HG03095 (cell line): ENCODE results near the gene NDUFB10.

Source experiments
- ATAC-seq: cut with Tn5 transposase; IDR thresholded peaks from one replicate; pipeline ENCODE4 v1.9.1; 2021; ENCODE audit warnings: moderate library complexity; ENCODE audit not compliant: unreplicated experiment

The NDUFB10 gene

DNA sequence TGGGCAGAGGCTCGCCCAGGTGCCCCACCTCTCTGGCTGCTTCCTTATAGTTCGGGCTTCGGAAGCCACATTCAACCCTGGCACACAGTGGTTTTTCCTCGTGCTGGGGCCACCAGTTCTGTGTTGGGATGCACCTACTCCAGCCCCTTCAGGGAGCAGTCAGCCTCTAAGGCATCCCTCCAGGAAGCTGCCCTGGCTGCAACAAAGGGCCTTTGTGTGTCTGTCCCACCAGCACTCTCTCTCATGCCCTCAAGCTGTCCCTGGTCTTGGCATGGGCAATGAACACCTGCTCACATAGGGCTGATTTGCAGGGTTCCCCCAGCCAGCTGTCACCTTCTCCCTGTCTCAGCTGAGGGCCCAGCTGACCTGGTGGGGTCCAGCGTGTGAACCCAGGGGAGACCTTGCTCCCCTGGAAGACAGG is 22.7 kb downstream of the NDUFB10 start:
- ATAC-seq: no peak

DNA sequence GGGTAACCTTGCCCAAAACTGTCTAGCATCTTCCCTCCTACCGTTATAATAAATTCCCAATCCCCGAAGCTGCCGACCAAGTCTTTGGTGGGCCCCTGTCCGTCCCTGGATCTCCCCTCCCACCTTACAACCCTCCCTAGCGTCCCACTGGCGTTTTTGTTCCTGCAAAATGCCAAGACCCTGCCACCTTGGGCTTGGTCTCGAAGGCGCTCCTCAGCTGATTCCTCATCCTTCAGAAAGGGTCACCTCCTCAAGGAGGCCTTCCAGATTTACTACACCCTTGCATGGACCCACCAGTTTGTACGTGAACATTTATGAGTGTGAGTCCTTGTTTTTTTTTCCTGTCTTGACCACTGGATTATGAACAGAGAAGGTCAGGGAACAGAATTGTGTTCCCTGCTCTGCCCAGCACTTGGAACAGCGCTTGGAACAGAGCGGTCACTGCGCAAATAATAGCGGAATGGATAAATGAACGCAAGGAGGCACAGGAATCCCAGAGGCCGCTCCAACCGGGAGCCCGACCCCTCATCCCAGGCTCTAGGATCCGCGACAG is 23.7 kb downstream of the NDUFB10 start:
- no peak for ATAC-seq

DNA sequence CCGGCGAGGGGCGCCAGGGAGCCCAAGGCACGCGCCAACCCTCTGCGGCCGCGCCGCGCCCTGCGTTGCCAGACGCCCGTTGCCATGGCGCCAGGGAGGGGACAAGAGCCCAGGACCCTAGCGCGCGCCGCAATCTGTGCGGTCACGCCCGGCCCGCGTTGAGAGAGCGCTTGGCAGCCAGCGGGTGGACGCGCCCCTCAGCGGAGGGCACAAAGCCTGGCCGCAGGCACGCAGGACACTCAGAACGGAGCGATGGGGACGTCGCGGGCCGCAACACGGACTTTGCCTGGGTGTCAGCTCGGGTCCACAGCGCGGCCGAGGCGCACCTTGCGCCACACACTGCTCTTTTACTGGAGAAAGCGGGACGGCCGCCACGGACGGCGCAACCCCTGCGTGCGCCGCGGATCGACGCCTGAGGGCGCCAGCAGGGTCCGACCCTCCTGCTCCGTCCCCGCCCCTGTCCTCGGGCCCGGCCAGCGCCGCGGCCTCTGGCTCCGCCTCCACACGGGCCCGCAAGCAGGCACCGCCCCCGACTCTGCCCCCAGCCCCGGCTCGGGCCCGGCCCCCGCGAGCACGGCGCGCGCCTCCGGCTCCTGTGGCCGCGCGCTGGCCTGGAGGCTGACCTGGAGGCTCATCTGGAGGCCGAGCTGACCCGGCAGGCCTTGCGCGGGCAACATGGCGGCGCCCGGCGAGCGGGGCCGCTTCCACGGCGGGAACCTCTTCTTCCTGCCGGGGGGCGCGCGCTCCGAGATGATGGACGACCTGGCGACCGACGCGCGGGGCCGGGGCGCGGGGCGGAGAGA is 24.4 kb downstream of the NDUFB10 start, which contains the start of gene GFER:
GFER (plus strand) TSS at position 650 of the 803 bp plus-strand sequence; CDS start at position 676, 26 bp downstream.
- ATAC-seq: peak; percentile 61

DNA sequence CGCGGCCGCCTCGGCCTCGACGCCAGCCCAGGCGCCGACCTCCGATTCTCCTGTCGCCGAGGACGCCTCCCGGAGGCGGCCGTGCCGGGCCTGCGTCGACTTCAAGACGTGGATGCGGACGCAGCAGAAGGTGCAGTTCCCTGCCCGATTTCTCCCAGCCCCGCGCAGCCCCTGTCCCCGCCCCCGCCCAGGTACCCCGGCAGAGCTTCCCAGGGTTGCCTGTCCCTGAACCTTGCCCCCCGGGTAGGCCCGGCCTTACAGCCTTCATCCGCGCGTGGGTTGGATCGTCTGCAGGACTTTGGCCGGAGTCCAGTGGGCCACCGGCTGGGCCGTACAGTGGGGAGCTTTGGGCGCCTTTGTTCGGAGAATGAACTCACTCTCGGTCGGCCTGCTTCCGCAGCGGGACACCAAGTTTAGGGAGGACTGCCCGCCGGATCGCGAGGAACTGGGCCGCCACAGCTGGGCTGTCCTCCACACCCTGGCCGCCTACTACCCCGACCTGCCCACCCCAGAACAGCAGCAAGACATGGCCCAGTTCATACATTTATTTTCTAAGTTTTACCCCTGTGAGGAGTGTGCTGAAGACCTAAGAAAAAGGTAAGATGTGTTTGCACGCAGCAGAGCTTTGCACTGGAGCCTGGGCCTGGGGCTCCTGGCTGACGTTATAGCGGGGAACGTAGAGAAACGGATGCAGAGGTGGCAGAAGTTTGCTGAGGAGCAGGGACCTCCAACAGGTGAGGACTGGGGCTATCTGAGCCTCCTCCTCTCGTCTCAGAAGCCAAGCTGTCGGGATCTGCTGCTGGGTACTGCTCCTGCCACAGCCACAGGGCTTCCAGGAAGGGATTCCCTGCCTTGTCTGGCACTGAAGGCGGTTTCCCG is 25.2 kb downstream of the NDUFB10 start:
- ATAC-seq: no peak

DNA sequence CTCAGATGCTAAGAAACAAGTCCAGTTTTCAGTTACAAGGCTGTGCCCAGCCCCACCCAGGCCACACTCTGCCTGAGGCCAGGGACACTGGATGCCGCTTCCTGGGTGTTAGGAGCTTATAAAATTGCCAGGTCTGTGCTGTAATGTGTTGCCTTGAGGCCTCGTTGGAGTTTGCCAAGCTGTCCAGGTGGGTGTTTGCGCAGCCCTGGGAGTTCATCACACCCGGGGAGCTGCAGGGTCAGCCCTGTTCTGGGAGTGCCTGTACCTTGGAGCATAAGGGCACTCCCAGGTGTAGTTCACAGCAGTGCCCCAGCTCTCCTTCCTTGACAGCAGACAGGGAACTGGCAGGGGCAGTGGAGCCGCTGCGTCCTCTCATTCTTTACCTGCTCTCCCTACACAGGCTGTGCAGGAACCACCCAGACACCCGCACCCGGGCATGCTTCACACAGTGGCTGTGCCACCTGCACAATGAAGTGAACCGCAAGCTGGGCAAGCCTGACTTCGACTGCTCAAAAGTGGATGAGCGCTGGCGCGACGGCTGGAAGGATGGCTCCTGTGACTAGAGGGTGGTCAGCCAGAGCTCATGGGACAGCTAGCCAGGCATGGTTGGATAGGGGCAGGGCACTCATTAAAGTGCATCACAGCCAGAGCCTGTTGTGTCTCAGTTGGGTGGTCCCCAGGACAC is 26.3 kb downstream of the NDUFB10 start:
- no peak for ATAC-seq

DNA sequence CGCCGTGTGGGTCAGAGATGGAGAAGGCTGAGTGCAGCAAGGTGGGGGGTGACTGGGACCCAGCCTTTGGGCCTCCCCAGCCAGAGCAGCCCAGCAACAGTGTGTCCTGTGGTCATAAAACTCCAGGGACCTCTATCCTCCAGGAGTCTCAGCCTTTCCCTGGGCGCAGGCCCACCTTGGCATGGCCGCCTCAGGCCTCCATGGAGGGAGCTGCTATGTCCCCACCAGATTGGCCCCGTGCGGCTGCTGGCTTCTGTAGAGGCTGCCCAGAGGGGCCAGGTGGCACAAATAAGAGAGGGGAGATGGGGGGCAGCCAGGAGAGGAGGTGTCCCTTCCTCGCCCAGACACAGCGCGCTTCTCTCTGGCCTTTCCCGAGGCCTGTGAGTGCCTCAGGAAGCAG is 27.9 kb downstream of the NDUFB10 start:
- no peak for ATAC-seq

DNA sequence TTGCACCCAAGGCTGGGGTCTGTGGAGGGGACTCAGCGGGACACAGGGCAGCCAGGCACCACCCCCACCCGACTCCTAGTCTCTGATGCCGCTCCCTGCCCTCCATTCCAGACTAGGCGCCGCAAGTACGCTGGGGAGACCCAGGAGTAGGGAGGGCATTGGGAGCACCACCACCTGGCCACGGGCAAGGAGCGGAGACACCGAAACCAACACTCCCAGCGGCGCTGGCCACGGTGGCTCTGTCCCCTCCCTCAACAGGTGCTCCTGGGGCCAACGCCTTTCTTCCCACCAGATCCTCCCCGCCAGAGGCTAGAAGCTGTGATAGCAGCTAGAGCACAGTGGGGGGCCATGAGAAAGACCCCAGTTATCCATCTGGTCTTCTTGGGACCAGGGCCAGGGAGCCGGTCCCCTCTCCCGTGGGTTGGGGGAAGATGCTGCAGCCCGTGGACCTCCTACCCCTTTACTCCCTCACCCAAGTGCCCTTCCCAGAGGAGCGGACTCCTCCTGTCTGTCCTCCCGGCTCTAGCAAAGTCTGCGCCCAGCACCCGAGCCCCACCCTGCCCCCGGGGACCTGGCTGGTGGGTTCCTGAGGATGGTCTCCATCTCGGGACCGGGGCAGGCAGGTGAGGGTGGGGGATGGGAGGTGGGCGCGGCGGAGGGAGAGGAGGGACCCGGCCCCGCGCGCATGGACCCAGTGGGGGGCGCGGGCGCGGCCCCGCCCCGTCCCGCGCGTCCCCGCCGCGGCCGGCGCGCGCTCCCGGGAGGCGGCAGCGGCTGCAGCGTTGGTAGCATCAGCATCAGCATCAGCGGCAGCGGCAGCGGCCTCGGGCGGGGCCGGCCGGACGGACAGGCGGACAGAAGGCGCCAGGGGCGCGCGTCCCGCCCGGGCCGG is 30.1 kb downstream of the NDUFB10 start, which contains the start of gene SYNGR3:
SYNGR3 (plus strand) TSS at position 762 of the 892 bp plus-strand sequence. CDS start 133 bp downstream, outside the sequence.
- no peak for ATAC-seq

DNA sequence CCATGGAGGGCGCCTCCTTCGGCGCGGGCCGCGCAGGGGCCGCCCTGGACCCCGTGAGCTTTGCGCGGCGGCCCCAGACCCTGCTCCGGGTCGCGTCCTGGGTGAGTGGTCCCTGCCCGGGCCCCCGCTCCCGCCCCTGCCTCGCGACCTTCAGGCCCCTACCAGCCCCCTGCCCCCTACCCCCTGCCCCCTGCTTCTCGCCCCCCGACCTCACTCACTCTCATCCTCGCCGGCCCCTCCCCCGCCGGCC is 30.7 kb downstream of the NDUFB10 start:
- ATAC-seq: no peak

DNA sequence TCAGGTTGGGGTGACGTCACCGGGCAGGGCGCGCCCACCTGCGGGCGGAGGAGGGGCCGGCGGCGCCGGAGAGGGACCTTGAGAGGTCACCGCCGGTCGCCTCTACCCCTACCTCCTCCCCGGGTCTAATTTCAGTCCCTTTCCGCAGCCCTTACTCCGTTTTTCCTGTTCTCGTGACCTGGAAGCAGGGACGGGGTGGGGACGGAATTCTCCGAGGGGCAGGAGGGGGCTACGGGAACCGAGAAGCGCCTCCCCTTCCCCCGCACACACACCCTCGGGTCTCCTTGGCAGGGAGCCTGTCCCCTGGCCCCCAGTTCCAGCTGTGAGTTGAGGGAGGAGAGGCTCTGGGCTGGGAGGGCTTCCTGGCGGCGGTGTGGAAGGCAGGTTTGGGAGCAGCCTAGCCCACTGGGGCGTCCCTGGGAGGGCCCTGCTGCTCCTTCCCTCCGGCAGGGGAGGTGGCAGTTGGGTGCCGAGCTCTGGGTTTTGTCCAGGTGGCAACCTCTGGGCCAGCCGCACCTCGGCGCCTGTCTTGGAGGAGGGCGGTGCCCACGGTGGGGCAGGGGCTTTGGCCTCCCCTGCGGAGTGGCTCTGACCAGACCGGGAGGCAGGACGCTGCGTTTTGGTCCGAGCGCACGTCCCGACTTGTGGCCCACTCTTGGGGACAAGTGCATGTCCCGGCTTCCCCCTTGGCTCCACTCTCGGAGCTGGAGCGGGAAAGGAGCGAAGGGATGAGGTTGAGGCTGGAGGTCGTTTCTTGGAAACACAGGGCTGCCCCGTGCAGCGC is 31.2 kb downstream of the NDUFB10 start:
- ATAC-seq: no peak

DNA sequence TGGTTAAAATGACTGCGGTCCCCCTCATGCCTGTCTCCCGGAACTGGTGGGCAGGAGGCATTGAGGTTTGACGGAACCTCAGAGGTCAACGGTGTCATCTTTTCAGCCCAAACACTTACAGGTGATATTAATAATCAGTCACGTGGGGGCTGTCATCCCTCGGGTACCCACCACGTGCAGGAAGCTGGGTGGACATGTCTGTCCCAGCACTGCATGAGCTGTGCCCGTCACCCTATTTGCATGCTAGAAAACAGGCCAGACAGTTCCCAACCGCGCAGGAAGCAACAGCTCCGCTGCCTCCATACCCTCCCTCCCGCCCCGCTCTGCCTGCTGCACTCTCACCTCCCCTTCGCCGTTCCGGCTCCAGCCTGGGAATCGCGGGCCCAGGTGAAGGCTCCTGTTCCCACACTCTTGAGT is 31.8 kb downstream of the NDUFB10 start:
- no peak for ATAC-seq

DNA sequence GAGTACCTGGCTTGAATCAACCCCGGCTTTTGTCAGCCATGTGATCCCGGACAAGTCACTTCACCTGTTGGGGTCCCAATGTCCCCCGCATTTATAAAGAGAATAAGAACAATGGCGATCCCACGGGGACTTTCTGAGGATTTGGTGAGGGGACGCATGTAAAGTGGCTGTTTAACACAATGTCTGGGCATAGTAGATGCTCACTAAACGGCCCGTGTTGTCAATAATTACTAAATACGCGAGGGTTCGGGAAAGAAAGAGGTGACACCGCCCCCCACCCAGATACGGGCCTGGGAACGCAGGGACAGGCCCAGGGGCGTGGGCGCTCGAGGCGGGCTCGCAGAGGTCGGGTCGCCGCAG is 32.2 kb downstream of the NDUFB10 start:
- no peak for ATAC-seq

DNA sequence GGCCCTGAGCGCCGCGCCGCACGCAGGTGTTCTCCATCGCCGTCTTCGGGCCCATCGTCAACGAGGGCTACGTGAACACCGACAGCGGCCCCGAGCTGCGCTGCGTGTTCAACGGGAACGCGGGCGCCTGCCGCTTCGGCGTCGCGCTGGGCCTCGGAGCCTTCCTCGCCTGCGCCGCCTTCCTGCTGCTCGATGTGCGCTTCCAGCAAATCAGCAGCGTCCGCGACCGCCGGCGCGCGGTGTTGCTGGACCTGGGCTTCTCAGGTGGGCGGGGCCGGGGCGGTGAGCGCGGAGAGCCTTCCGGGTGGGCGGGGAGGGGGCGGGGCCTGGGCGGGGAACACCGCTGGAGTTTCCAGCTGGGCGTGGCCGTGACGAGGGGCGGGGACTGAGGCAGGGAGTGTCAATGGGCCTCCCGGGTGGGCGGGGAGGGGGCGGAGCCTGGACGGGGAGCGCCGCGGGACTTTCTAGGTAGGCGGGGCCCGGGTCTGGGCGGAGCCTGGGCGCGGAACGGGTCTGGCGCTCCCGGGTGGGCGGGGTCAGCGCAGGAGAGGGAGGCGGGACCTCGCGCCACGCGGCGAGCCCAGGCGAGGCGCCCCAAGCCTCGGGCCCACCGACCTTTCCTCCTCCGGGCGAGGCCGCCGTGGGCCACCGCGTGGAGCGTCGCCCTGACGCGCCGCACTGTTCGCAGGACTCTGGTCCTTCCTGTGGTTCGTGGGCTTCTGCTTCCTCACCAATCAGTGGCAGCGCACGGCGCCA is 32.8 kb downstream of the NDUFB10 start:
- ATAC-seq: peak; percentile 40

DNA sequence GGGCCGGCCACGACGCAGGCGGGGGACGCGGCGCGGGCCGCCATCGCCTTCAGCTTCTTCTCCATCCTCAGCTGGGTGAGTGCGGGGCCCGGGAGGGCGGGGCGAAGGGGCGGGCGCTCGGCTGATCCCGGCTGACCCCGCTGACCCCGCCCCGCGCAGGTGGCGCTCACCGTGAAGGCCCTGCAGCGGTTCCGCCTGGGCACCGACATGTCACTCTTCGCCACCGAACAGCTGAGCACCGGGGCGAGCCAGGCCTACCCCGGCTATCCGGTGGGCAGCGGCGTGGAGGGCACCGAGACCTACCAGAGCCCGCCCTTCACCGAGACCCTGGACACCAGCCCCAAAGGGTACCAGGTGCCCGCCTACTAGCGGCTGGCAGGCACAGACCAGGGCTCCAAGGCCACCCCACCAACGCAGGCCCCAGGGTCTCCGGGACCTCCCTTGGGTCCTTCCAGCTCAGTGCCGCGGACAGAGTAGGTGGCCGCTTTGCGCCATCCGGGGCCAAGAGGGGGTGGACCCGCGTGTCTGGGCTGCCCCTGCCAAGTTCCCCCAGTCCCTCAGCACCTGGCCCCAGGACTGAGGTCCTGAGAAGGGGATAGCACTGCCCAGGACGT is 33.5 kb downstream of the NDUFB10 start:
- ATAC-seq: no peak

DNA sequence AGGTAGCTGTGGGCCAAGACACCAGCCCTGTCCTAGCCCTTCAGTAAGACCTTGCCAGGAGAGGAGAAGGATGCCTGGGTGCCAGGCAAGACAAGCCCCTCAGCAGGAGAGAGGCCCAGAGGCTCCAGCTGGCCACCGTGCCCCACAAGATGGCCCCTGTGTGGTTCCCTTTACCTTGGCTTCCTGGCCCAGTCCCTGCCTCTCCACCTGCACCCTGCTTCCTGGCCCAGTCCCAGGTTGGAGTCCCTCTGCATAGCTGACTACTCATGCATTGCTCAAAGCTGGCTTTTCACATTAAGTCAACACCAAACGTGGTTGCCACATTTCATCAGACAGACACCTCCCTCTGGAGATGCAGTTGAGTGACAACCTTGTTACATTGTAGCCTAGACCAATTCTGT is 34.4 kb downstream of the NDUFB10 start:
- no peak for ATAC-seq

DNA sequence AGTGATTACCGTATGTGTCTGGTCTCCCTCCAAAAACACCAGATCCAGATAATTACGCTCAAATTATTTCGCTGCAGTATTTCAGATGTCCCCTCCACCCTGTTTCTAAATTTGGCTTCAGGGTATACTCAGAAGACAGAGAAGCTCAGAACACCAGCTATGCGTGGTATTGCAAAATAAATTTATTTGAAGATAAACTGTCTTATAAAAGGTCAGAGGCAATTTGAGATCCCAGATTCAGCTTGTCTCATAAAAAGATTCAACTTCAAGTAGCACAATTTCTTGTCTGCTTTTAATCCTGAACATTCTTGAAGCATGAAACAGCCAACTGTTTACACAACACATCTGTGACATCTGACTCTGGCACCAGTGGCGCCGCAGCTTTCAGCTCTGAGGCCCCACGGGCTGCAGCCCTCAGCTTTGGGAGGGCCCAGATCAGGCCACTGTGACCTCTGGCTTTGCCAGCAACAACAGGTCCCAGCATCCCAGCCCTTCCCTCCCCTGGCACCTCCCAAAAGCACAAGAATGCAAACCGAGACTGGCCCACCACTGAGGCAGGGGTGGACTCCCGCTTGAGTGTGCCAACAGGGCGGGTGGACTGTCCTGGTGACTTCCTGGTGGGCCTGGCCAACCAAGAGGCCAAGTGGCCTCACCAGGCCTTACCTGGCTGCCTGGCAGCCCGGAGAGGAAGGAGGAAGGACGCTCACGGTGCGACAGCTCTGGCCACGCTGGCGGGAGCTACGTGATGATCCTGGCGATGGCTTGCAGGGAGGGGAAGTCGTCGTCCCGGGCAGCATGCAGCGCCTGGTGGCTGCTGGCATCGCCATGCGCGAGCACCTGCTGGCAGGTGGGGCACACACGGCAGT is 38.4 kb downstream of the NDUFB10 start:
- no peak for ATAC-seq

DNA sequence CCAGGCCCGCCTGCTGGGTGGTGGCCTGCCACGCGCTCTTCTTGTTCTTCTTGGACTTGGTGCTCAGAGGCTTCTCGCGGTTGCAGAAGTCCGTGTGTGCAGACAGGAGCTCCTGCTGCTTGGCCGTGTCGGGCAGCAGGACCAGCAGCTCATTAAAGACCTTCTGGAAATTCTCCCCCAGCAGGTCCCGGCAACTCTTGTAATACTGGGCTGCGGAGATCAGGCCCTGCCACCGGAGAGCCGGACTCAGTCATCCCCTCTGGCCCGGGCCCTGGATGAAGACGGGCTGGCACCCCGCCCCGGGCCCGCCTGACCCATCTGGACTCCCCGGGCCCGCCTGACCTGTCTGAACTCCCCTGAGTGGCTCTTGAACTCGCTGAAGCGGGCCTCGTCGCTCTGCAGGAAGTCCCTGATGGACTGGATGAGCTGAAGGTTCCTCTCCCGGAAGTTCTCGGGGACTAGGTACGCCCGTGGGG is 39.1 kb downstream of the NDUFB10 start:
- ATAC-seq: no peak
